ENCODE measurements around the gene COG3.

Gene COG3

GRCh38 chr13:45496942-45497341 lies 32.2 kb downstream of the COG3 start:
- no peak for DNase-seq (ENCODE audit: low spot score)
- TF ChIP-seq CTCF (IDR thresholded peaks at IDR 0.05; ENCODE audit: extremely low read depth, missing control alignments), result no peak

- DNase-seq (ENCODE audit: low spot score), result no peak
- TF ChIP-seq CTCF (IDR thresholded peaks at IDR 0.05; ENCODE audit: extremely low read depth, missing control alignments), result no peak
Observed at GRCh38 chr13:45500492-45501174, 35.9 kb downstream of the COG3 start.

GRCh38 chr13:45501175-45501526 lies 36.4 kb downstream of the COG3 start:
- no peak for TF ChIP-seq CTCF (IDR thresholded peaks at IDR 0.05; ENCODE audit: extremely low read depth, missing control alignments)
- DNase-seq (ENCODE audit: low spot score), result no peak

GRCh38 chr13:45503658-45504057 lies 38.9 kb downstream of the COG3 start:
- no peak for TF ChIP-seq CTCF (IDR thresholded peaks at IDR 0.05; ENCODE audit: extremely low read depth, missing control alignments)
- no peak for DNase-seq (ENCODE audit: low spot score)

- no peak for TF ChIP-seq CTCF (IDR thresholded peaks at IDR 0.05; ENCODE audit: extremely low read depth, missing control alignments)
- DNase-seq (ENCODE audit: low spot score), result no peak
Observed at GRCh38 chr13:45506811-45507210, 42.1 kb downstream of the COG3 start.

- DNase-seq (ENCODE audit: low spot score), result no peak
- no peak for TF ChIP-seq CTCF (IDR thresholded peaks at IDR 0.05; ENCODE audit: extremely low read depth, missing control alignments)
Observed at GRCh38 chr13:45508776-45509175, 44.0 kb downstream of the COG3 start.

GRCh38 chr13:45510672-45511071 lies 45.9 kb downstream of the COG3 start:
- TF ChIP-seq CTCF (IDR thresholded peaks at IDR 0.05; ENCODE audit: extremely low read depth, missing control alignments), result no peak
- DNase-seq (ENCODE audit: low spot score), result no peak

Data from GM20000 (cell line).